ENCODE measurements around the gene INKA2. TPM values are rescaled to one million over a fixed set of nuclear protein-coding genes. Genes with fewer than 3 reads are reported as not detected.

The INKA2 gene
- total and polyA plus RNA-seq, 12 donors = 6.8 to 34.6 (median 12.5) TPM

DNA sequence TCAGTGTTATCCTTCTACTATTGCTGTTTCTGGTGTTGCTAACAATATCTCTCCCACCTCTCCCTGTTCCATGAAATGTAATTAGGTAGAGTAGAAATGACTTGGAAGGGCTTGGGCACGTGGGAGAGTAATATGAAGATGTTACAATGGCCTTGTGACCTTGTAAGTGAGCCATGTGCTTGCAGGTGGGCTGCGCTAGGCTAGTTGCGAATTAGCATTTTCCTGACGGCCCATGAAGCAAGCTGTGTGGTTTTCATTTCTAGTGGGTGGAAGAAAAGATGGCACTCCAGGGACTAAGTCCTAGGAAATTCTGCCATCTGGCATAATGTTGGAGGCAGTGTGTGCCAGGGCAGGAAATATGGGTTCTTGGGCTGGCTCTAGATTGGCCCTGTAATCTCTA, 8.8 kb upstream of the INKA2 start:
- H3K27ac ChIP-seq = no peak overlapping the region
- H3K4me3 ChIP-seq = no peak overlapping the region
- WGBS, 2 donors = 91 to 96% methylated on average over 4 of the region's 4 CpGs
- ATAC-seq = no peak
- peaks cover 3 to 37% (median 28%) of the 10 kb centered on the region in 9 donors for H3K4me1 ChIP-seq
- intact Hi-C loops (cut with DNase I) = loop anchor here in 5 of 10 donors (2.0 to 5.0 kb wide), 3 partner anchors 21 to 36 kb away; no protein-coding TSS in a partner anchor
- no peak for DNase-seq
- TF ChIP-seq, protein P1, sequence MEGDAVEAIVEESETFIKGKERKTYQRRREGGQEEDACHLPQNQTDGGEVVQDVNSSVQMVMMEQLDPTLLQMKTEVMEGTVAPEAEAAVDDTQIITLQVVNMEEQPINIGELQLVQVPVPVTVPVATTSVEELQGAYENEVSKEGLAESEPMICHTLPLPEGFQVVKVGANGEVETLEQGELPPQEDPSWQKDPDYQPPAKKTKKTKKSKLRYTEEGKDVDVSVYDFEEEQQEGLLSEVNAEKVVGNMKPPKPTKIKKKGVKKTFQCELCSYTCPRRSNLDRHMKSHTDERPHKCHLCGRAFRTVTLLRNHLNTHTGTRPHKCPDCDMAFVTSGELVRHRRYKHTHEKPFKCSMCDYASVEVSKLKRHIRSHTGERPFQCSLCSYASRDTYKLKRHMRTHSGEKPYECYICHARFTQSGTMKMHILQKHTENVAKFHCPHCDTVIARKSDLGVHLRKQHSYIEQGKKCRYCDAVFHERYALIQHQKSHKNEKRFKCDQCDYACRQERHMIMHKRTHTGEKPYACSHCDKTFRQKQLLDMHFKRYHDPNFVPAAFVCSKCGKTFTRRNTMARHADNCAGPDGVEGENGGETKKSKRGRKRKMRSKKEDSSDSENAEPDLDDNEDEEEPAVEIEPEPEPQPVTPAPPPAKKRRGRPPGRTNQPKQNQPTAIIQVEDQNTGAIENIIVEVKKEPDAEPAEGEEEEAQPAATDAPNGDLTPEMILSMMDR (IDR thresholded peaks at IDR 0.05) = no peak
- peaks cover 0 to under 1% (median 0%) of the 10 kb centered on the region in 7 donors for H3K27me3 ChIP-seq
- H3K9me3 ChIP-seq = no peaks in the 10 kb centered on the region
- H3K36me3 ChIP-seq = no peaks in the 10 kb centered on the region

GRCh38 chr1:111747282-111747734, 8.1 kb upstream of the INKA2 start:
- H3K27ac ChIP-seq = no peak overlapping the region
- H3K4me3 ChIP-seq = no peak overlapping the region
- DNase-seq = peak in 1 of 2 donors; percentile 71
- no peaks in the 10 kb centered on the region for H3K36me3 ChIP-seq
- intact Hi-C loops (cut with DNase I) = loop anchor here in 5 of 10 donors (2.0 to 5.0 kb wide), 3 partner anchors 21 to 35 kb away; no protein-coding TSS in a partner anchor
- WGBS, 2 donors = 52 to 64% methylated on average over 3 of the region's 3 CpGs
- TF ChIP-seq, protein P1 (IDR thresholded peaks at IDR 0.05) = peak; percentile 42 to 73 (median 62)
- no peaks in the 10 kb centered on the region for H3K9me3 ChIP-seq
- H3K27me3 ChIP-seq = peaks cover 0 to 7% (median 0%) of the 10 kb centered on the region in 7 donors
- peak in 5 of 8 donors; percentile 16 to 72 (median 55) for ATAC-seq
- H3K4me1 ChIP-seq = peaks cover 3 to 34% (median 30%) of the 10 kb centered on the region in 9 donors

DNA sequence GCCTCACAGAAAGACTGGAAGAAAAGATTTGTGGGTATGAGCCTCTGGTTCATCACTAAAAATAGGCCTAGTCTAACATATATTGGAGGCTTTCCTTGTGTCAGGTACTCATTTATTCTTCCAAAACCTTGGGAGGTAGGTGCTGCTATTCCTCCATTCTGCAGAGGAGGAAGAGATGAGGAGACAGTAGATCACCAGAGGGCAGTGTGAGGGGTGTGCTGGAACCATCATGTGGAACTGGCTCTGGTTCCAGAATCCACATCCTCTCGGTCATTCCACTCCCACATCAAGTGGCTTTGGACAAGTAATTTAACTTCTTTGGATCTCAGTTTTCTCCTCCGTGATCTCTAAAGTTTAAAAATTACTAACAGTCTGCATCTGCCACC, 7.4 kb upstream of the INKA2 start:
- DNase-seq = no peak
- no peak for ATAC-seq
- H3K9me3 ChIP-seq = no peaks in the 10 kb centered on the region
- H3K27ac ChIP-seq = no peak overlapping the region
- H3K27me3 ChIP-seq = peaks cover 0 to 14% (median 0%) of the 10 kb centered on the region in 7 donors
- H3K4me1 ChIP-seq = peaks cover 3 to 33% (median 28%) of the 10 kb centered on the region in 9 donors
- 70 to 75% methylated on average over 2 of the region's 2 CpGs for WGBS, 2 donors
- no peaks in the 10 kb centered on the region for H3K36me3 ChIP-seq
- intact Hi-C loops (cut with DNase I) = loop anchor here in 5 of 10 donors (2.0 to 5.0 kb wide), 3 partner anchors 20 to 34 kb away; no protein-coding TSS in a partner anchor
- TF ChIP-seq, protein P1 (IDR thresholded peaks at IDR 0.05) = no peak
- no peak overlapping the region for H3K4me3 ChIP-seq

DNA sequence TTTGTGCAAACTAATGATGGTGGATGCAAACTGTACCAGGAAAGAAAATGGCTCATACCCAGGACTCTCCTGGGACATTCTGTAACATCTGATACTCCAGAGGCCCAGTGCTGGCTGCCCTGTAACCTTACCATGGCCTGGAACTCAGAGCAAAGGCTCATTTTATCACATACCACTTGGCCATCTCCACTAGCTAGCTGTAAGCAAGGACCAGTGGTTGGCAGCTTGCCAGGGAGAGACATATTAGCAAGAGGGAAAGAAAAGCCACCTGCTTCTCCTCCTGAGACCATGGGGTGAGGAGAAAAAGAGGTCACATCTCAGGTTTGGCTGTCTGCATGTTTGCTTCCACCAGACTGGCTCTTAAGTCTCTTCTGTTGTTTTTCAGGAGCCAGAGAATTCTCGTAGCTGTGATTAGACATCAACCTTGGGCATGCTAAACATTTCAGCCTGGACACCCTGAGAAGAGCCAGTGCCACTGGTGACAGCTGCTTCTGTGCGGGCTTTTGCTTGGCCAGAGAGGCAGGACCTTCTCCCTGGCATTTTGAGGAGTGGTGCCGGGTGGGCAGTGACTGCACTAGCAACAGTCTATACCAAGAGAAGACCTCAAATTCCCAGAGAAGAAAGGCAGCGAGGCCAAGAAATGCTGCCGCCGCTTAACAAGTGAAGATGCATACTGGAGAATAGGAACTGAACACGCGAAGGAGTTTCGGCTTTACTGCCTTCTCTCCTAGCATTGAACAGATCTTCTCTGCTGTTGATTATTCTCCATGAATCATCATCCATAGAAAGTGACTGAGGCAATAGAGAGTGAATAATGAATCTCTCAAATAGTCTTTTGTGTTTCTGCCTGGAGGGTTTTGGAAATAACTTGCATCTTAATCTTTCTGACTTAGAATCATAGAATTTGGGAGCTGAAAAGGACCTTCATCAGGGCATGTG, 6.7 kb upstream of the INKA2 start:
- Histone ChIP-seq H3K27ac (peak overlapping the region in 1 of 10 donors; percentile 33), H3K9me3 (no peaks in the 10 kb centered on the region), H3K4me3 (no peak overlapping the region), H3K27me3 (peaks cover 0 to 20% (median 0%) of the 10 kb centered on the region in 7 donors), H3K4me1 (peaks cover 3 to 33% (median 28%) of the 10 kb centered on the region in 9 donors), H3K36me3 (no peaks in the 10 kb centered on the region)
- 83 to 84% methylated on average over 9 of the region's 9 CpGs for WGBS, 2 donors
- TF ChIP-seq, protein P1 (IDR thresholded peaks at IDR 0.05) = no peak
- ATAC-seq (peak in 3 of 8 donors; percentile 18 to 62 (median 40)), DNase-seq (no peak)
- intact Hi-C loops (cut with DNase I) = loop anchor here in 5 of 10 donors (2.0 to 5.0 kb wide), 3 partner anchors 19 to 34 kb away; no protein-coding TSS in a partner anchor
